D721Med (cell line): ENCODE measurements around the gene ZGRF1.
"Not testable (repeated sequence)": the region's sequence is repeated elsewhere in the genome, so short reads cannot be mapped to it uniquely, and the experiment has no call there.

Experiments
- DNase-seq: peaks from one replicate; pipeline ENCODE4 v3.0.0; 2011; ENCODE audit warnings: low spot score; ENCODE audit not compliant: insufficient read length
- FAIRE-seq: peaks from 2 replicates; lab custom pipeline; 2011; peaks lifted over from hg19 to GRCh38; lab: Jason Lieb, UNC
- CTCF ChIP-seq: IDR thresholded peaks from 2 replicates; pipeline ENCODE4 v1.5.1; 2012; ENCODE audit warnings: mild to moderate bottlenecking, control low read depth; ENCODE audit not compliant: insufficient read depth; ENCODE audit errors: missing control alignments

The ZGRF1 gene

GRCh38 chr4:112648263-112649054, 11.8 kb upstream of the ZGRF1 start:
- no peak for FAIRE-seq
- TF ChIP-seq CTCF: no peak

DNA sequence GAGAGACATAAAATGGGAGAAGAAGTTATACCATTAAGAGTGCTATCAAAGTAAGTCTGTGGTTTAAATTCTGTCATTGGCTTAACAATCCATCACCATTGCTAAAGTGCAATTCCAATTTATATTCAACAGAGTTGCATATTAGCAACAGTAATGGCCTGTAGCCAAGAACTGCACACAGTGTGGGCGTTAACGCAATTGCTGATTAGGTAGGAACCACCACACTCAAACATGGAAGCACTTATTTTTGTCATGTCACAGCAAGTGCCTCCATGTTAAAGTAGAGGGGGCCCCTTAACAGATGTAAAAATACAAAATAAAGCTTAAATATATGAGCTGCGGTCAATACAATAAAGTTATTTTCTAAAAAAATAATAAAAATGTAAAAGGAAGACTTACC, 11.1 kb upstream of the ZGRF1 start:
- DNase-seq: no peak
- TF ChIP-seq CTCF: no peak
- FAIRE-seq: no peak

More at GRCh38 chr4:112648263-112649054, 11.8 kb upstream of the ZGRF1 start:
- no peak for DNase-seq

- no peak for TF ChIP-seq CTCF
- no peak for DNase-seq
- FAIRE-seq: no peak
These were observed 10.2 kb upstream of the ZGRF1 start for GRCh38 chr4:112646632-112647537.

- DNase-seq: no peak
- no peak for TF ChIP-seq CTCF
- no peak for FAIRE-seq
These were observed 9.0 kb upstream of the ZGRF1 start for GRCh38 chr4:112645541-112646329.

- not testable (repeated sequence) for FAIRE-seq
These were observed 8.2 kb upstream of the ZGRF1 start for GRCh38 chr4:112644595-112645535.

GRCh38 chr4:112642526-112642925, 5.8 kb upstream of the ZGRF1 start:
- no peak for TF ChIP-seq CTCF
- DNase-seq (no peak), FAIRE-seq (no peak)

More at GRCh38 chr4:112644595-112645535, 8.2 kb upstream of the ZGRF1 start:
- DNase-seq: not testable (repeated sequence)
